NCI-H1930 (cell line): ENCODE data around the gene LINC01488.

Experiments used
- DNase-seq, 2 experiments: peaks; one replicate each; lab custom pipeline; 2025; lab: John Stamatoyannopoulos, UW

LINC01488 gene

GRCh38 chr11:69445131-69445470 is 36.4 kb upstream of the LINC01488 start:
- no peak for DNase-seq

- DNase-seq, result no peak
Observed at GRCh38 chr11:69446108-69446507, 35.4 kb upstream of the LINC01488 start.

GRCh38 chr11:69447786-69448185 is 33.7 kb upstream of the LINC01488 start:
- no peak for DNase-seq

- DNase-seq, result no peak
Observed at GRCh38 chr11:69448471-69449284, 32.8 kb upstream of the LINC01488 start.

DNA sequence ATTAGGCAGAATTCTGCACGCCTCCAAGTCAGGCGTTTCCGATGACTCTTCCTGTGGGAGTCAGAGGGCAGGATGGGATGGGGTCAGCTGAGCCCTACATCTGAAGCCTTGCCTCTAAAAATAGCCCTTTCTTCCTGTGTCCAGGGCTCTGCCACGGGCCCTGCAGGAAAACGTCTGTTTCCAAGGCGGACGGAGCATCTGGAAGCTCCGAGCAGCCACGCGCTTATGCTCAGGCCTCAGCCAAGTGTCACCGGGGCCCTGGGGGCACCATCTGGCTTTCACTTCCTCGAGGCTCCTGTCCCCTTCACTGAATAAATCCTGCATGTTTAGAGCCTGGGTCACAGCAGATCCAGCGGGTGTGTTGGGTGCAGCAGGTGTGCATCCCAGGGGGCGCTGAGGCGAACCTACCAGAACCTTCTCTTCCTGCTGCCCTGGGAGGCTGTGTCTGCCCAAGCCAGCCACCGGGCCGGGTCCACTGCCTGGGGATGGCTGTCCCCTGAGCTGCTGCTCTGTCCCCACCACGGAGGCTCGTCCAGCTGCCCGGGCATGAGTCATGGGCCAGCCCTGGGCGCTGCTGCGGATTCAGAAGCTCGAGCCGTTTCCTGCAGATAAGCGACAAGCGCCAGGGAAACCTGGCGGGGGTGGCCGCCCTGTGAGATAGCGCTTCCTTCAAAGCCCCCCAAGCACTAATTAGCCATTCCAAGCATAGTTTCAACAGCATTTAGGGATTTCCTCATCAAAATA is 32.0 kb upstream of the LINC01488 start:
- no peak for DNase-seq

GRCh38 chr11:69450064-69450856 is 31.2 kb upstream of the LINC01488 start:
- DNase-seq, result no peak

DNA sequence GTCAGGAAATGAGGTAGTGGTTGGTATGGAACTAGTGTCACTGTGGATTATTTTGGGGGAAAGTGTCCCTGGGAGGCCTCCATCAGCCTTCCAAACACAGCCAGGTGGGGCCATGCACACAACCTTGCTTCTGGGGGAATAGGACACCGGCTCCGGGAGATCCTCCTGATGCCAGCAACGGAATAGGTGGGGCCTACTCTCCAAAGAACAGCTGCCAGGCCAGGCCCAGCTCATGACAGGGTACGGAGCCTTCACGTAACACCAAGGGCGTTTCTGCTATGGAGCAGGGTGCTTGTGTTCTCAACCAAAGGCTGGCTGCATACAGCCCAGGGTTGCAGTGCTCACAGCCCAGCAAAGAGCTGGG is 30.6 kb upstream of the LINC01488 start:
- DNase-seq, result no peak

GRCh38 chr11:69451289-69451688 is 30.2 kb upstream of the LINC01488 start:
- no peak for DNase-seq

DNA sequence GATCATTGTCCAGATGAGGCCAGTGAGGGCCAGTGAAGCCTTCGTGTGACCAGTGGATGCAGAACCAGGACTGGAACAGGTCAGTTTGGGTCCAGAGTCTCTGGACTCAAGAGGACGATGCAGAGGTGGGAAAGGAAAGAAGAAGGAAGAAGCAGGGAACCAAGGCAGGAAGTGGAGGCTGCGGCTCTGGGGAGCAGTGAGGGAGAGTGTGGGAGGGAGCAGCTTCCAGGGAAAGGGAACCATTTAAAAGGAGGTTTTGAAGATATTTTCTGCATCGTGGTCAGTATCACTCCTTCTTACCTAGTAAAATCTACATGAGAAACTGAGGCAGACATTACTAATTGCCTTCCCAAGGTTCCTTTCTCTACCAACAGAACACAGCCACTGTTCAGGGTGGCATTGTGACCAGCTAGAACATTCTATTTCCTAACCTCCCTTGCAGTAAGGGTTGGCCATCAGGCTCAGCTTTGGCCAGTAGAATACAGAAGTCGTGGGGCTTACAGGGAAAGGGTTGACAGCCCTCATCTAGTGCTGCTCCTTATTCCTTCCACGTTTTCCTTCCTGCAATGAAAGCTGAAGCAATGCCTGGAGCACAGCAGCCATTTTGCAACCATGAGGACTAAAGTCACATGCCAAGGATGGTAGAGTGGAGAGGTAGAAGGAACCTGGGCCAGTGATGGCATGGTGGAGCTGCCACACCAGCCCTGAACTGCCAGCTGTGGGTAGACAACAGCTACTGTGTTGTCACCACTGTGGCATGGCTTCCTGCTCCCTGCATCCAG is 29.1 kb upstream of the LINC01488 start:
- DNase-seq, result no peak

DNA sequence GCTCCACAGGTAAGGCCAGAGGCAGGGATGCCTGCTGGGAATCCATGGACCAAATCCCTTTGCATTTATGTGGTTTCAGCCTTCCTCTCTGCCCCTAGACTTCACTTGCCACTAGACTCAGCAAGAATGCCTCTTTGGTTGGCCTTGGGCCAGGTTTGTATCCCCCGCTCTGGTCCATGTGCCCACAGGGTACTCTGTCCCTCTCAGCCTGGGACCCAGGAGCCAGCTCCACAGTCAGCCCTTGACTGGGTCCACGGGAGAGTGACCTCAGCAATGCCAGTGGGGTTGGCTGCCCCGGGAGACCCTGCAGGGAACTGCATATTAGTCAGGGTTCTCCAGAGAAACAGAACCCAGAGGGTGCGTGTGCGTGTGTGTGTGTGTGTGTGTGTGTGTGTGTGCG is 28.3 kb upstream of the LINC01488 start:
- no peak for DNase-seq

GRCh38 chr11:69454018-69454417 is 27.4 kb upstream of the LINC01488 start:
- no peak for DNase-seq

- no peak for DNase-seq
Observed at GRCh38 chr11:69455969-69456368, 25.5 kb upstream of the LINC01488 start.

GRCh38 chr11:69456712-69457111 is 24.8 kb upstream of the LINC01488 start:
- DNase-seq, result no peak

GRCh38 chr11:69459848-69460539 is 21.5 kb upstream of the LINC01488 start:
- no peak for DNase-seq

GRCh38 chr11:69460540-69461257 is 20.8 kb upstream of the LINC01488 start:
- no peak for DNase-seq

DNA sequence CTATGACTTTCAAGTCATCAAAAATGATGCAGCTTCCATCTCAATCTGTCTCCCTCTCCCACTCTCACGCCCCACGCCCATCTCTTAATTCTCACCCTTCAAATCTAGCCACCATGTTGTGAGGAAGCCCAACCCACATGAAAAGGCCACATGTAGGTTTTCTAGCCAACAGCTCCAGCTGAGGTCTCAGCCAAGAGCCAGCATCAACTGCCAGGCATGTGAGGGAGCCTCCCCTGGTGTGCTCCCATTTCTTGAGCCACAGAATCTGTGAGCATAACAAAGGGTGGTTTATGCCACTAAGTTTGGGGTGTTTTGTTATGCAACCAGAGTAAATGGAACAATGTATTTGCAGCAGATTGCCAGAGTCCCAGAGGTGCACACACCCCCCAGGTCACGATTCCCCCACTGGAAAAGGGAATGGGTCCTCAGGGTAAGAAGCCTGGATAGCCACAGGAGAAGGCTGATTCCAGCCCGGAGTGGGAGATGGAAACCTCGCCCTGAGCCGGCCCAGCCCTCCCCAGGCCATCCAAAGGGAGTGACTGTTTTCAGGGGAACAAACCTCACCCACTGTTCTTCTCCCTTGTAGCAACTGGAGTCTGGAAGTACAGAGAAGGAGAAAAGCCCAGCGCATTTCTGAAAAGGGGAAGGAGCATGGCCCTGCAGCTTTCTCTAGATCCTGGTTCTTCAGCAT is 20.0 kb upstream of the LINC01488 start:
- DNase-seq, result no peak

- no peak for DNase-seq
Observed at GRCh38 chr11:69462106-69462951, 19.1 kb upstream of the LINC01488 start.

DNA sequence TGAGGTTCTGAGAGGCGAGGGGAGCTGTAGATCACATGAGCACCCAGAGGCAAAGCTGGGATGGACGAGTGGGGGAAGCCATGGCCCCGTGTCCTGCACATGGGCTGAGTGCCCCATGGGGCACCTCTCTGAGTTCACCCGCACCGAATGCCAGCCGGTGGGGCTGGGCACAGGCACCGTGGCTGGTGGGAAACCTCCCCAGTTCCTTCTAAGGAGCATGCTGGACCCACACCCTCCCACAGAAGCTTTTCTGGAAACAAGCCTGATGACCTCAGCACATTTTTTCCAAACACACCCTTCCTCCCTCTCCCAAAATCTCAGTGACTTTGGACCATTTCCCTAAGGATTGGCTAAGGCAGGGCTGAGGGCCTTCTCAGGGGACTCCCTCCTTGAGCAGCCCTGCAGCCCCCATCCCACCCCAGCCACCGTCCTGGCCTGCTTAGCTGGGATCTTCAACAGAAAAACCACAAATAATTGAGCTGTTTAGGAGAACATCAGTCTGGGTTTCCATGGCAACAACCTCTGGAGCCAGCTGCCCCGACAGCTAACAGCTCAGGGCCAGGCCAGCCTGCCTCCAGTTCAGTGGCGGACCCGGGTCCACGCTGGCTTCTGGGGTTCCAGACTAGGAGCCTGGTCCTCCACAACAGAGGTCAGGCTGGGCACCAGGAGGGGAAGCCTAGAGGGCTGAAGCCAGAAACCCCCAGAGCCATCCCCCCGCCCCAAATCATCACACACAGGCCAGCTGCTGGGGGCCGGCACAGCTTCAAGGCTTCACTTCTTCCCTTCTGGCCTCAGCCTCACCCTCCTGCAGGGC is 18.1 kb upstream of the LINC01488 start:
- DNase-seq, result no peak
